Spinal cord (tissue), 10 donors: ENCODE results near the gene EED. TPM values are rescaled to one million over a fixed set of nuclear protein-coding genes. Genes with fewer than 3 reads are reported as not detected.
A peak's percentile ranks its signal among the peaks of the same experiment; 100 is the strongest.

ENCODE experiments used
- DNase-seq, 6 donors: peaks; one replicate each; pipeline versions ENCODE4 v3.0.0 to v3.0.0-alpha.2; 2013 to 2015; ENCODE audit warnings: low spot score in 6 of 6, low read depth in 4 of 6
- H3K27ac ChIP-seq: one replicate; pipeline ENCODE4 v1.5.1; 2013; ENCODE audit warnings: low read depth, low read length, control low read depth
- H3K27me3 ChIP-seq: one replicate; pipeline ENCODE4 v1.6.1; 2013; ENCODE audit warnings: low read length; ENCODE audit not compliant: control insufficient read depth, insufficient read depth
- H3K36me3 ChIP-seq: one replicate; pipeline ENCODE4 v1.6.1; 2013; ENCODE audit warnings: low read length; ENCODE audit not compliant: control insufficient read depth, insufficient read depth
- H3K4me1 ChIP-seq: one replicate; pipeline ENCODE4 v1.6.1; 2013; ENCODE audit warnings: low read length; ENCODE audit not compliant: control insufficient read depth, insufficient read depth
- H3K4me3 ChIP-seq: one replicate; pipeline ENCODE4 v1.5.1; 2013; ENCODE audit warnings: low read depth, low read length, control low read depth
- H3K9me3 ChIP-seq: one replicate; pipeline ENCODE4 v1.6.1; 2013; ENCODE audit warnings: low read length; ENCODE audit not compliant: control insufficient read depth, insufficient read depth
- WGBS: methylation state at CpG from one replicate; pipeline ENCODE4 v1.1.5; 2013; ENCODE audit warnings: missing lambda C conversion rate; ENCODE audit not compliant: insufficient coverage; 5-methylcytosine and 5-hydroxymethylcytosine counted together
- polyA plus RNA-seq, 2 donors: library from polyadenylated mRNA; unstranded; fragments of 120-200 nt; gene quantifications; one replicate each; pipeline ENCODE4 v1.2.1, GENCODE V29; 2013; ENCODE audit not compliant: insufficient read length in 2 of 2
- total RNA-seq, 2 donors: library from RNA; depleted of rRNA in 1 of 2; stranded (reverse); fragments of 120-200 nt in 1 of 2; fragments of >200 nt in 1 of 2; gene quantifications; one replicate each; pipeline versions ENCODE4 v1.2.3 to v1.2.4, GENCODE V29; 2013 to 2014
- donor health status: healthy.

The EED gene
- total and polyA plus RNA-seq, 4 donors, result 18.3 to 34.0 (median 32.6) TPM

DNA sequence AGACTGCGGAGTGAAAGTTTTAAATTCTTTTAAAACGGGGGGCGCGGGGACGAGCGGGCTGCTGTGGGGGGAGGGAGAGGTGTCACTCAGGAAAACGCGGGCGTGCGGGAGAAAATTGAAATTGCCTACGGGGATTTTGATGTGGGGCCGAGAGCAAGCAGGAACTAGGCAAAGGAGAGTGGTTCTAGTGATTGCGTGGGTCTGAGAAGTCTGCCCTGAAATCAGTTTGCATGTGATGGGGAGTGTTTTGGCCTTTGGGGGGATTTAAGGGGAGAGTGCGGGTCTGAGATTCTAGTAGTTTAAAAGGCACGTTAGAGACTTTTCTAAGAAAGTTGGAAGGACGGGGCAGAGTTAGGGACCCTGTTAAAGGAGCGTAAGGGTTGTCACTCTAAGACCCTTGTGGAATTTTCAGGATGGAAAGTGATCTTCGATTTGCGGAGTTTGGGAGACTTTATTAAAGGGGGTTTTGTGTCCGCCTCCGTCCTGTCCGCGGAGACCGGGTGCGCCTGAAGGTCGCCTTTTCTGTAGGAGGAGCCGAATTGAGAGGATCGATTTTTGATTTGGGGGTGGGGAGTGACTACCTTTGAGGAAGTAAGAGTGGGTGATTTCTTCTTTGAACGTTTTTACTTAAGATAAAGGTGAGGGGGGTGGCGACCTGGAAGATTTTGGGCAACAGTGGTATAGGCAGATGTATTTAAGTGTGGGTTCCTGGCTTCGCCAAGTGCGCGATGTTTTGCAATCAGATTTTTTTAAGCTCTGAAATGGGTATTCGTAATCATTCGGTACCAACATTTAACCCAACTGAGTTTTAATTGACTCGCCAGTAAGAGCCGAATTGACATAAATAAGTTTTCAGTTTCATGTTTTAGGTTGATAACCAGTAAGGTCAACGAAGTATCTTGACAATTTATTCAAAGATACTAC, 1.1 kb downstream of the EED start:
- Histone ChIP-seq H3K9me3 (no peaks in the 10 kb centered on the region), H3K4me3 (peak overlapping the region; percentile 92), H3K36me3 (no peaks in the 10 kb centered on the region), H3K27me3 (no peaks in the 10 kb centered on the region), H3K27ac (peak overlapping the region; percentile 90), H3K4me1 (peaks cover 3% of the 10 kb centered on the region)
- DNase-seq, result peak in 2 of 6 donors; percentile 13 to 26
- WGBS, result under 1% methylated on average over 28 of the region's 38 CpGs

DNA sequence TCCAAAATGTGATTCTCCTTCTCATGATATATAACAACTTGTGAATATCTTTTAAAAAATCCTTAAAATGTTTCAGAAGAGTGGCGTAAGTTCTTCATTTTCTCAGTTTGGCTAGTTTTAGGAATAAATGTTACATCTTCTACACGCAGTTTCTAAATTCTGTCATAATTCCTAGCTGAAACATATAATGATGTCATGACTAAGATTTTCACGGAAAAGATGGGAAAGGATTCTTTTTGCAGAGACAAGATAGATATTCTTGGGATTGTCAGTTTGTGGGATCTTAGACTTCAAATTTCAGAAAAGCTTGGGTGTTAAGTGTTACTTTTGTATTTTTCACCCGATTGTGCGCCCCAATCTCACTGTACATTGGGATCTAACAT, 1.7 kb downstream of the EED start:
- Histone ChIP-seq H3K27me3 (no peaks in the 10 kb centered on the region), H3K4me1 (peaks cover 3% of the 10 kb centered on the region), H3K9me3 (no peaks in the 10 kb centered on the region), H3K27ac (no peak overlapping the region), H3K36me3 (no peaks in the 10 kb centered on the region), H3K4me3 (peak overlapping the region; percentile 92)
- DNase-seq, result no peak
- WGBS, result no CpG with 5 or more reads among the region's 5 CpGs

DNA sequence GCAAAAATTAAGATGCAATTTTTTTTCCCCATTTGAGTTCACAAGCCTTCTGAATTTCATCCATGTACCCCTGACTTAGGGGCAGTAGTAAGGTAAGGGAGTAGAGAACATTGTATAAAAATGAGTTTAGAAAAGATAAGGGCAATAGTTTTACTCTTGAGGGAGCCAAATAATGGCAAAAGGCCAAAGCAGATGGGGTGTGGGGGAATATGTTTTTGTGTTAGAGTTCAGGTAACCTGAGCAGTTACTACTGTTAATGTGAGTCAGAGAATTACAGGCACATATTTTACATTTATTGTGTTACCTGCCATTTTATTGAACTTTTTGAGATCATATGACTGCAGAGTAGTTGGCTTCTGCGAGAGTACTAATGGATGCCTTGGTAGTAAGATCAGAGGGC, 3.1 kb downstream of the EED start:
- Histone ChIP-seq H3K9me3 (no peaks in the 10 kb centered on the region), H3K4me1 (peaks cover 3% of the 10 kb centered on the region), H3K4me3 (no peak overlapping the region), H3K27ac (no peak overlapping the region), H3K27me3 (no peaks in the 10 kb centered on the region), H3K36me3 (no peaks in the 10 kb centered on the region)
- no peak for DNase-seq
- WGBS, result 90% methylated on average over 1 of the region's 1 CpG

DNA sequence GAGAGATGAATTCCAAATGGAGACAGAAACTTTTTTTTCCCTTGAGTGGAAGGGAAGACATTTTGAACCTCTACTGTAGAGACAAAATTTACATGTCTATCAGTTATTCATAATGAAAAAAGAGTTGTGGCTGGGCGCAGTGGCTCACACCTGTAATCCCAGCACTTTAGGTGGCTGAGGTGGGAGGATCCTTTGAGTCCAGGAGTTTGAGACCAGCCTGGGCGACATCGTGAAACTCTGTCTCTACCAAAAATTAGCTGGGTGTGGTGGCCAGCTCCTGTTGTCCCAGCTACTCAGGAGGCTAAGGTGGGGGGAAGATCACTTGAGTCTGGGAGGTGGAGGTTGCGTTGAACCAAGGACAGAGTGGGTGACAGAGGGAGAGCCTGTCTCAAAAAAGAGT, 4.1 kb downstream of the EED start:
- no peak overlapping the region for H3K4me3 ChIP-seq
- no peaks in the 10 kb centered on the region for H3K27me3 ChIP-seq
- no peak overlapping the region for H3K27ac ChIP-seq
- no peaks in the 10 kb centered on the region for H3K36me3 ChIP-seq
- no peak for DNase-seq
- 94% methylated on average over 4 of the region's 4 CpGs for WGBS
- H3K9me3 ChIP-seq, result no peaks in the 10 kb centered on the region
- H3K4me1 ChIP-seq, result peaks cover 3% of the 10 kb centered on the region

DNA sequence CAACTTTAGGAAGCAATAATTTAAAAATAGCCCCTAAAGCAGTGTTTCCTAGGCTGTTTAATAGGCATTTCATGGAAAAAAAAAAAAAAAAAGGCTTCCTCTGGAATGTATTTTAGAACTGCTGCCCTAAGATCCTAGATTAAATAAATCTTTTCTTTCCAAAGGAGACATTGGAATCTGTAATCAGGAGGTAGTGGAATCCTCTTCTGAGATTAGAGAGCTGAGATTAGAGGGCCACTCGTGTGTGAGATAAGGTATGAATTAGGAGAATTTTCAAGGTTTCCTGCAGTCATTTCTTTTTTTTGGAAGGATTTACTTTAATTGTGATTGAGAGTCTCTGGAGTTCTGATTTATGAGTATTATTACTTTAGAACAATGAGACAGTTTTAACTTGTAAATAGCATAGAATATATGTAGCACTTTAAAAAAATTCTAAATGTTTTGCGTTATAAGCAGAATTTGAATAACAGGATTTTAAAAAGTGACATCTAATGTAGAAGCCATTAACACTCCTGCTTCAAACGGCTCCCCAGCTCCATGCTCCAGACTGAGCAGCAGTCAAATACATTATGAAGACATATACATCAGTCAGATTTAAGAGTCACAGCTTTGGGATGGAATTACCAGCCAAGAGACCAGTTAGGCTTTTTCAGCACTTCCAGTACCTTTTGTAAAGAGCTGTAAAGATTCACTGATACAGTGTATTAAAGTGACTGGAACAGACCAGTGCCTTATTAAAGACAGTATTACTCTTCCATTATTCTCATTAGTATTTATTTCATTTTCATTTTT, 5.0 kb downstream of the EED start:
- Histone ChIP-seq H3K4me3 (no peak overlapping the region), H3K27ac (no peak overlapping the region), H3K9me3 (no peaks in the 10 kb centered on the region), H3K4me1 (peaks cover 3% of the 10 kb centered on the region), H3K36me3 (no peaks in the 10 kb centered on the region), H3K27me3 (no peaks in the 10 kb centered on the region)
- WGBS, result 40% methylated on average over 1 of the region's 3 CpGs
- no peak for DNase-seq

DNA sequence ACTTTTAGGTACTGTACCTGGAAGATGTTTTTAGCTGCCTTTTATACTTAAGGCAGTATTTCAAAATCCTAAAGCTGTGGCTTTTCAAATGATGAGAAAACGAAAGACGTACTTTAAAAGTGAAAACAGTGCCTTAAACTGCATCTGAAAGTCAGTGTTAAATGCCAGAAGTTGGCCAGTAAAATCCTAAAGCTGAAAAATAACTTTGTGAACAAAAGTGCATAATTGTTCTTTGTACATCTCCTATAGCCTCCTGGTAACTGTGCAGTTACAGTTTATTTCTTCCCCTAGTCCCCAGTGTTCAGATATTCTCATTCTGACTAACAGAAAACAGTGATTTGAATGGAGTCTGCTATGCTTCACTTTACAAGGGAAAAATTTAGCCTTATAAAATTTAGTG, 6.8 kb downstream of the EED start:
- H3K4me1 ChIP-seq, result no peaks in the 10 kb centered on the region

DNA sequence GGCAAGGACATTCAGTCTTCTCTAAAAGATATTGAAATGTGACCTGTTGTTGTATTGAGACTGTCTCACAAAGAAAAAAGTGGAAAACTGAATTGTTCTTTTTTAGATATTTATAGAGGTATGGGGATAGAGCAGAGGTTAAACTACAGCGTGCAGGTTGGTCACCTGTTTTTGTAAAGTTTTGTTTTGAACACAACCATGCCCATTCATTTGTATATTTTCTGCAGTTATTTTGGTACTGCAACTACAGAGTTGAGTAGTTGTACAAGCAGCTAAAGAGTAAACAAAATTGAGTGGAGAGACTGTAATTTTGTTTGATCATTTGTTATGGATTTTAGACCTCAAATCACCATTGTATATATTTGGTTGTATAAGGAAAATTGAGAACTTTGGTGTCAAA, 11.3 kb downstream of the EED start:
- no peaks in the 10 kb centered on the region for H3K27me3 ChIP-seq
- H3K9me3 ChIP-seq, result no peaks in the 10 kb centered on the region
- no peak overlapping the region for H3K27ac ChIP-seq
- WGBS, result no CpG with 5 or more reads among the region's 1 CpG
- H3K4me3 ChIP-seq, result no peak overlapping the region
- peaks cover 8% of the 10 kb centered on the region for H3K36me3 ChIP-seq
- no peak for DNase-seq
- H3K4me1 ChIP-seq, result no peaks in the 10 kb centered on the region

More for the DNA sequence above, 6.8 kb downstream of the EED start:
- no peak overlapping the region for H3K4me3 ChIP-seq
- no peak overlapping the region for H3K27ac ChIP-seq
- DNase-seq, result no peak
- H3K9me3 ChIP-seq, result no peaks in the 10 kb centered on the region
- no CpG with 5 or more reads among the region's 2 CpGs for WGBS
- no peaks in the 10 kb centered on the region for H3K36me3 ChIP-seq
- H3K27me3 ChIP-seq, result no peaks in the 10 kb centered on the region

DNA sequence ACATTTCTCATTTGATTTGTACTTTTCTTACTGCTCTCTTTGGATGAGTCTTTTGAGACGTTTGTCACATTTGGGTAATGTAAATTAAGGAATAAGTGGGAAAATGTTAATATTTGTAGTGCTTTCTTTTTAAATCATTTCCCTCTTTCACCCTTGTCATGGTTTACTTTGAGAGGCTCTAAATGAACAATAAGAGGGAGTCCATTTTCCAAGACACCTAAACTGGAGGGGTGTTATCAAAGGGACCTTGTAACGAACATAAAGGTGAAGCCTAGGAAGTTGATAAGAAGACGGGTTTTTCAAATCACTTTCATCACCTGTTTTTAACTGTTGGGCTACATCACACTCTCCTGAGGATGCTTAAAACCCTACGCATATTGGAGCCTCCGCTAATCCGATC, 12.1 kb downstream of the EED start:
- no CpG with 5 or more reads among the region's 6 CpGs for WGBS
- no peak overlapping the region for H3K4me3 ChIP-seq
- DNase-seq, result no peak
- no peak overlapping the region for H3K27ac ChIP-seq
- H3K27me3 ChIP-seq, result no peaks in the 10 kb centered on the region
- H3K4me1 ChIP-seq, result no peaks in the 10 kb centered on the region
- peaks cover 10% of the 10 kb centered on the region for H3K36me3 ChIP-seq
- H3K9me3 ChIP-seq, result no peaks in the 10 kb centered on the region

DNA sequence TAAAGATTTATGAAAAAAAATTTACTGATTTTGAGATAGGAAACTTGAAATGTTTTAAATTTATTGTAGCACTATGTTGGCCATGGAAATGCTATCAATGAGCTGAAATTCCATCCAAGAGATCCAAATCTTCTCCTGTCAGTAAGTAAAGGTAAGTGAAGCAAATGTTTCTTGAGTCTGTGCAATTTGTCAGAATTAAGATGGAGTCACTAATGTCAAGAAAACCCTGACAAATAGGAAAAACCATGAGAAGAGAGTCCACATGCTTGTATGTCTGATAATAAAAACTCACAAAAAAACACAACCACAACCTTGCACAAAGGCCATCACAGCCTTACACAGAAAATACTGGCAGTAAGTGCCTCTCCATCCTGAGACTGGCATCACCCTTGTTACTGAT, 12.9 kb downstream of the EED start:
- Histone ChIP-seq H3K27ac (no peak overlapping the region), H3K4me1 (no peaks in the 10 kb centered on the region), H3K27me3 (no peaks in the 10 kb centered on the region), H3K9me3 (no peaks in the 10 kb centered on the region), H3K4me3 (no peak overlapping the region), H3K36me3 (peaks cover 11% of the 10 kb centered on the region)
- no peak for DNase-seq
